LNCaP clone FGC (cell line): ENCODE data around the gene TEKT3.

ENCODE experiments used
- DNase-seq: peaks from one replicate; pipeline ENCODE4 v3.0.0-alpha.2; 2011; ENCODE audit warnings: low read depth
- H3K4me3 ChIP-seq: 2 replicates; pipeline ENCODE4 v1.5.1; 2011; ENCODE audit warnings: mild to moderate bottlenecking, low read depth, low read length, control low read depth
- TF ChIP-seq, protein P1 (sequence below): IDR thresholded peaks from 2 replicates; pipeline ENCODE4 v1.5.1; 2012; ENCODE audit warnings: mild to moderate bottlenecking; ENCODE audit not compliant: control insufficient read depth, insufficient read depth; ENCODE audit errors: extremely low read depth

TEKT3 gene

GRCh38 chr17:15281909-15282308, 59.5 kb downstream of the TEKT3 start:
- H3K4me3 ChIP-seq: no peak overlapping the region
- TF ChIP-seq, protein P1, sequence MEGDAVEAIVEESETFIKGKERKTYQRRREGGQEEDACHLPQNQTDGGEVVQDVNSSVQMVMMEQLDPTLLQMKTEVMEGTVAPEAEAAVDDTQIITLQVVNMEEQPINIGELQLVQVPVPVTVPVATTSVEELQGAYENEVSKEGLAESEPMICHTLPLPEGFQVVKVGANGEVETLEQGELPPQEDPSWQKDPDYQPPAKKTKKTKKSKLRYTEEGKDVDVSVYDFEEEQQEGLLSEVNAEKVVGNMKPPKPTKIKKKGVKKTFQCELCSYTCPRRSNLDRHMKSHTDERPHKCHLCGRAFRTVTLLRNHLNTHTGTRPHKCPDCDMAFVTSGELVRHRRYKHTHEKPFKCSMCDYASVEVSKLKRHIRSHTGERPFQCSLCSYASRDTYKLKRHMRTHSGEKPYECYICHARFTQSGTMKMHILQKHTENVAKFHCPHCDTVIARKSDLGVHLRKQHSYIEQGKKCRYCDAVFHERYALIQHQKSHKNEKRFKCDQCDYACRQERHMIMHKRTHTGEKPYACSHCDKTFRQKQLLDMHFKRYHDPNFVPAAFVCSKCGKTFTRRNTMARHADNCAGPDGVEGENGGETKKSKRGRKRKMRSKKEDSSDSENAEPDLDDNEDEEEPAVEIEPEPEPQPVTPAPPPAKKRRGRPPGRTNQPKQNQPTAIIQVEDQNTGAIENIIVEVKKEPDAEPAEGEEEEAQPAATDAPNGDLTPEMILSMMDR: no peak
- no peak for DNase-seq

DNA sequence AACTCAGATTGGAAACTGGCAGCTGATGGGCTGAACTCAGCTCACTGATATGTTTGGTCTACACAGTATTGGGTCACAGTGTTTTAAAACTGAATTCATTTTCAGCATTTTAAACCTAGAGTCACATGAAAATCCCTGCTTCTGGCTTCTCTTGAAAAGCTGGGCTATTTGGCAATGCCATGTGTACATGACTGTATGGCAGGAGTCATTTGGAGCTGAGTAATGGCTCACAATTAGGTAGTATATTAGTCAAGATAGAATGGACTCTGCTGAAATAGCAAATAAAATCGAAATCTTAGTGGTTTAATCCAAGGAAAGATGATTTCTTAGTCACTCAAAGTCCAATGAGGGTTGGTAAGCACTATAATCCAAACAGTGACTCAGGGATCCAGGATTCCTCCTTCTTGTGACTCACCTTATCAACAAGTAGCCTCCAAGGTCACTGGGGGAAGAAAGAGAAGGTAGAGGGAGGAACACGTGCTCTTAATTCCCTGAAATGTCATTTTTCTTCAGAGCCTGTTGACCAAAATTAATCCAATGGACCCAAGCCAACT, 62.4 kb downstream of the TEKT3 start:
- TF ChIP-seq, protein P1: no peak
- DNase-seq: no peak
- no peak overlapping the region for H3K4me3 ChIP-seq

GRCh38 chr17:15278380-15278779, 63.0 kb downstream of the TEKT3 start:
- DNase-seq: no peak
- H3K4me3 ChIP-seq: no peak overlapping the region
- TF ChIP-seq, protein P1: no peak

DNA sequence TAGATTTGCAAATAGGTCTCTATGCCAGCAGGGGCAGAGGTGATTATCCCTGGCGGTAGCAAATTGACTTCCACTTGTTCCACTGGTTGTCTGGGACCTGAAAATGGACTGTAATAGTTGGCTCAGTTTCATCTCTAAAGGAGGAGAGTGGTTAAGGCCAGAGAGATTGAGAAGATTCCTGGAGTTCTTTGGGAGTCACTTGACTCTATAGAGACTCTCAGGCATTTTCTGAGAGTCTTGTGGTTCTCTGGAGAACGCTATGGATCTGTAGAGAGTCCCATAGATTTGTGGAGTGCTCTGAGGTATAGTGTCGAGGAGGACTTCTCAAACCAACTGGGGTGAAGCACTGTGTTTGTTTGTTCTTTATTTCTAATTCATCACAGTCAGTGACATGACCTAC, 67.4 kb downstream of the TEKT3 start:
- no peak overlapping the region for H3K4me3 ChIP-seq
- TF ChIP-seq, protein P1: no peak
- no peak for DNase-seq

DNA sequence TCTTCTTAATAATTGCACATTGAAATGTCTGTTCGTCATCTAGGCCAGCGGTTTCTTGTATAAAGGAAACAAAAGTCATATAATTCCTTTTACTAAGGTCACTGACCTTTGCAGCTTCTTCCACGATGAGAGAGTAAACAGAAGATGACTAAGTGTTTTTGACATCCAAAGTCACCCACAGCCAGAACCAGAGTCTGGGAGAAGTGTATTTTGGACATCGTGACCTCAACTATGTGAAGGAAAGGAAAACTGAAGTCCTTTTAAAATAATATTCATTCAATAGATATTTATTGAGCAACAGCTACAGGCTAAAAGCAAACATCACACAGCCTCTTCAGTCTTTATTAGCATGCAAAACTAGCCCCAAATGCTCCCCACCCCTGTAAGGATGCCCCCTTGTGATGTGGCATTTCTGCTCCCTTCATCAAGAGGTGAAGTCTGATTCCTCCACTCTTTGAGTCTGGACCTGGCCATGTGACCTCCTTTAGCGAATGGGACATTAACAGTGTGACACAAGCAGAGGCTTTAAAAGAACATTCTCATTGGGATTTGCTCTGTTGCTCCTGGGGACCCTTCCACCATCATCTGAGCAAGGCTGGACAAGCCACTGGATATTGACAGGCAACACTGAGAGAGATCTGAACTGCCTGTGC, 68.1 kb downstream of the TEKT3 start:
- no peak for DNase-seq
- no peak overlapping the region for H3K4me3 ChIP-seq
- TF ChIP-seq, protein P1: no peak

- TF ChIP-seq, protein P1: no peak
- DNase-seq: no peak
- no peak overlapping the region for H3K4me3 ChIP-seq
Observed at GRCh38 chr17:15271741-15272140, 69.7 kb downstream of the TEKT3 start.
